Stimulated activated CD4-positive, alpha-beta T cell treated with anti-CD3 and anti-CD28 coated beads, Interleukin-12 subunit alpha, Interleukin-12 subunit beta, amount 100 ng/mL, for 48 hours (primary cell): ENCODE measurements around the gene RDH13.

ENCODE experiments used
- DNase-seq, 3 donors: peaks; one replicate each; pipeline ENCODE4 v3.0.0-alpha.2; 2020; ENCODE audit warnings: low read depth in 2 of 3, low spot score in 1 of 3

The RDH13 gene

DNA sequence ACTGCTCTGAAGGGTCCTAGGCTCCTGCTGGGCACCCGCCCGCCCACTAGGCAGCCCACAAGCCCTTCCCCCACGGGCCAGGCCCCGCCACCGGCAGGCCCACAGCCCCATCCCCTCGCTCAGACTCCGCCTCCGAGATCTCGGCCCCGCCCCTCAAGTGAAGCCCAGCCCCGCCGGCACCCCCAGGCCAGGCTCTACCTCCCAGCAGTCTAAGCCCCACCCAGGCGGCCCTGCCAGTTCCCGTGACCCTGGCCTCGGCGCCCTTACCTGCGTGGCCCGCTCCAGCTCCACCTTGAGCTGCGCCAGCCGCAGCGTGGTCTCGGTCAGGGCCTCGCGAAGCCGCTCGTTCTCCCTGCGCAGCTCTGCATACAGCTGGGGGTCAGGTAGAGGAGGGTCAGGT is 29.0 kb upstream of the RDH13 start:
- DNase-seq, result no peak

DNA sequence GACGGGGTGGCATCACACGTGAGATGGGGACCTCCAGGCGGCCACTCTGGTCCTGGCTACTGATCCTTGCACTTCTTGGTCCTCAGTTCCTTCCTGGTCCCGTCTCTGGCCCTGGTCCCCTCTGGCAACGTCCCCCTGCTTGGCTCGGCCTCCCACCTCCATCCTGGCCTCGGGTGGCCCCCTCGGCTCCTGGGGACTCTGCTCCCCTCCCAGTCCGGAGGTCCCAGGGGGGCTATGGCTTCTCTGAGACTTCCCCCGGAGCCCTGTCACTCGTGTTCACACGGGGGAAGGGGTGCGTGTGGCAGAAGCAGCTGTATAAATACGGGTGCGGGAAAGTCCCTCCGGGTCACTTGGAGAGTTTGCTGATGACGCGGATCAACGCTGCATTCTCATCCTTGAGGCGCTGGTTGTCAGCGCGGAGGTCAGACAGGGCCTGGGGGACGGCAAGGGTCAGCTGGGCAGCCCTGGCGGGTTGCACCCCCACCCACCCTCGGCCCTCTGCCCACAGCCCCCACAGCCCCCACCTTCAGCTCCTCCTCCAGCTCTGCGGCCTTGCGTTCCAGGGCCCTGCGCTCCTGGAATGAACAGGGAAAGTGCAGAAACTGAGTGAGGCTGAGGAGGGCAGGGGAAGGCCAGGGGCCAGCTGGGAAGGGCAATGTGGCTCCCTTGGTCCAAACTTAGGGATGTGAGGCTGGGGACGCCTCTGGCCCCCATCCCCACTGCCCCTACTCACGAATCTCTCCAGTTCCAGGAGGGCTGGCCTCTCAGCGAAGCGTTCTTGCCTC is 28.4 kb upstream of the RDH13 start:
- no peak for DNase-seq

DNA sequence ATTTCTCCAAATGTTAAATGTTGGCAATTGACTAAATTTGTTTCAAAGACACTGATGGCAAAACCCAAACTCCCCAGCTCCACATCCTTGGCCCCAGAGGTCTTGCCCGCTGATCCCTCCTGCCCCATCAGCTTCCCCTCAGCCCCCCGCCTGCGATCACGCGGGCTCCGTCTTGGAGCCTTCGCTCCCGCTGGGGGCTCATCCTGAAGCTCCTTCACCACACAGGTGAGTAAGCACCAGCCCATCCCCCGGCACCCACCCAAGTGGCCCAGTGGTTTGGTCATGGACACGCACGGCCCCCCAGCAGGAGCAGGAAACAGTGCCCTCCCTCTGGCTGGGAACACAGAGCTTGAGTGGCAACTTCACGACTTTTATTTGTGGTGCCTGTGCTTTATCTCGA is 27.6 kb upstream of the RDH13 start:
- no peak for DNase-seq

DNA sequence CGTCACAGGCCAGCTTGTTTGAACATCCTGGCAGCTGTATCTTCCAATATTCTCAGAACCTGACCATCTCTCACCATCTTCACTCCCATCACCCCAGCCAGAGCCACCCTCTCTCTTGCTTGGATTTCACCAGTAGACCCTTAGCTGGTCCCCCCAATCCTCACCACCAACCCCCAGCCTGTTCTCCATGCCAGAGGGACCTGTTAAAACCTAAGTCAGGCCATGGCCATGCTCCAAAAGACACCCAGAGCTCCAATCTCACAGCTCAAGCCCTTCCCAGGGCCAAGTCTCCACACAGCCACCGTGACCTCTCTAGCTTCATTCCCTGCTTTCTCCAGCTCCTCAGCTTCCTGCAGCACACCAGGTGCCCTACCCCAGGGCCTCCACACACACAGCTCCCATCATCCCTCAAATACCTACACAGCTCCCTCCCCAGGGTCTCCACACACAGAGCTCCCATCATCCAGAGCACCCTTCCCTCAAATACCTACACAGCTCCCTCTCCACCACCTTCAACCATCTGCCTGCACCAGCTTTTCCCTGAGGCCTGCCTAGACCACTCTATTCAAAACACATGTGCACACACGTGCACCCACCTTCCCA is 26.5 kb upstream of the RDH13 start:
- DNase-seq, result no peak

DNA sequence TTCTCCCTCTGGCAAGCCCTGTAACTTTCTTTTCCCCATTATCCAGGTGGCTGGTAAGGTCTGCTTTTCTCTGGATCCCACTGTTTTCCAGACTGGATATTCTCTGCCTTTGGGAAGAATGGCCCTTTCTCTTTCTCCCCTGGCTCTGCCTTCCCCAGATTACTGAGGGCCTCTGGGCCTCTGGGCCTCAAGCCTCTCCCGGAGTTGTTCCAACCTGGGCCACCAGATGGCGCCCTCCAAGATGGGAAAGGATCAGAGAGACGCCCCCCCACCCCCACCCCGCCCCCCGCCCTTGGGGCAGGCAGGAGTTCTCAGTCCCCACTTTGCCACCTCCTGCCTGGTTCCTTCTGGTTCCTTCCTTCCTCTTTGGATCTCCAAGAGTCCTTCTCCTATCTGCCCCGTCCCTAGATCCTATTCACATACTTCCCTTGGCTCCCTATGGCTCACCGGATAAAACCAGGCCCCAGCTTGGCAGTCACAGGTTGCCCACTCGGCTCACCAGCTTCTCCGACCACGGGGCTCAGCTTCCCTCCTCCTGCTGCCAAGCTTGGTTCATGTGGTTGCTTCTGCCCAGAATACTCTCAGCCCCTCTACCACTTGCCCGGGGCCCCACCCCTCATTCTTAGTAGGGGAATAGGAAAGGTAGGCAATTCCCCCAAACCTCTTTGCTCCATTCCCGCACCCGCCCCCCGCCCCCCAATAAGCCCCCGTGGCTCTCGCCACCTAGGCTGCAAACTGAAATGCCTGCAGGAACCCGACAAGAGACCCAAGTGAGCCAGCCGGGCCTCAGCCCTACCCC is 25.8 kb upstream of the RDH13 start:
- peak; percentile 72 to 85 (median 78) for DNase-seq

DNA sequence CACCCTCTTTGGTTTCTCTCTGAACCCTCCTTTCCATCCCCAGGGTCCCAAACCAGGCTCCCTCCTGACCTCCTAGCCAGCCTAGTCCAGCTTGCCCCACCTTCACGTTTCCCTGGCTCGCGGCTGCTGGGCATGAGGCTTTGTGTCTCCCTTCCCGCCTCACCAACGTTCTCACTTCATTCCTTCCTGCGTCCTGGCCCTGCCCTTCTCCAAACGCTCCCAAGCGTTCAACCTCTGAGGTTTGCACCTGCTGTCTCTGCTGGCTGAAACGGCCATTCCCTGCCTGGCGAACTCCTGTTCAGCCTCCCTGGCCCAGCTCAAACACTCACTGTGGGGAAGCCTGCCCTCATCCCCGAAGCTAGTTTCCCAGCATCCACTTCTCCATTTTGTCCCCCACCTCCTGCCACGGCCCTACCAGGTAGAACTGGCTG is 25.1 kb upstream of the RDH13 start:
- DNase-seq, result no peak

DNA sequence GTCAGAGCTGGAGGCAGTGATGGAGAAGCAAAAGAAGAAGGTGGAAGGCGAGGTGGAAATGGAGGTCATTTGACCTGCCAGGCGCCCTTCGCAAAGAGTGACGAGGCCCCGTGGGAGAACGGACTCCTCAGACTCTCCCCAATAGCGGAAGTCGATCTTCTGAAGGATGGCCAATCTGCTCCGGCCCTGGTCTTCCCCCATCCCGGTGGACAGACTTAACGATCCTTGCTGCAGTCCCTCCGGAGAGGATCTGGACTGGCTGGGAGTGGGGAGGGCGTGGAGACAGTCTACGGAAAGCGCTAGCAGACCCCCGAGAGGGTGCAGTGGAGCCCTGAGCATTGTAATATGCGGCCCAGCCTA is 24.6 kb upstream of the RDH13 start:
- DNase-seq, result no peak

DNA sequence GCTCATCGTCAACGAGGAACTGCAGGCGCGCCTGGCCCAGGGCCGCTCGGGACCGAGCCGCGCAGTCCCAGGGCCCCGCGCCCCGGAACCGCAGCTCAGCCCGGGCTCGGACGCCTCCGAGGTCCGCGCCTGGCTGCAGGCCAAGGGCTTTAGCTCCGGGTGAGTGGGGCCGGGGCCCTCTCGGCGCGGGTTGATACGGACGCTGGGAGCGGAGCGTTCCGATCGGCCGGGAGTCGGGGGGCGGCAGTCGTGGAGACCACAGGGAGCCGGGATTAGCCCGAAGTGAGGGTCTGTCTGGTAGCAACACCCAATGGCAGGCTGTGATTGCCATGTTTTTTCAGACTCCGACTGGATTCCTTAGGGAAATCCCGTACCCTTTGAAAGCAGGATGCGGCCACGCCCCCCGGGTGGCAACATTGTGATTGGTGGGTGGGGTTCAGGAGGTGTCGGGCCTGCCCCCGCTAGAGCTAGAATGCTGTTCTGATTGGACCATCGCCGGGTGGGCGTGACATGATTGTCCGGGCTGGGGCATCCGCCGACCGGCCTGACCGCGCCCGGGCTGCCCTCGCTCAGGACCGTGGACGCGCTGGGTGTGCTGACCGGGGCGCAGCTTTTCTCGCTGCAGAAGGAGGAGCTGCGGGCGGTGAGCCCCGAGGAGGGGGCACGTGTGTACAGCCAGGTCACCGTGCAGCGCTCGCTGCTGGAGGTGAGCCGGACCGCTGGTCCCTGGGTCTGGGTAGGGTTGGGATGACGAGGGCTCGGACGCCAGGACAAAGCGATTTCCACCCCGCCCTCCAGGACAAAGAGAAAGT is 24.0 kb upstream of the RDH13 start:
- peak in 2 of 3 donors; percentile 26 to 50 for DNase-seq

DNA sequence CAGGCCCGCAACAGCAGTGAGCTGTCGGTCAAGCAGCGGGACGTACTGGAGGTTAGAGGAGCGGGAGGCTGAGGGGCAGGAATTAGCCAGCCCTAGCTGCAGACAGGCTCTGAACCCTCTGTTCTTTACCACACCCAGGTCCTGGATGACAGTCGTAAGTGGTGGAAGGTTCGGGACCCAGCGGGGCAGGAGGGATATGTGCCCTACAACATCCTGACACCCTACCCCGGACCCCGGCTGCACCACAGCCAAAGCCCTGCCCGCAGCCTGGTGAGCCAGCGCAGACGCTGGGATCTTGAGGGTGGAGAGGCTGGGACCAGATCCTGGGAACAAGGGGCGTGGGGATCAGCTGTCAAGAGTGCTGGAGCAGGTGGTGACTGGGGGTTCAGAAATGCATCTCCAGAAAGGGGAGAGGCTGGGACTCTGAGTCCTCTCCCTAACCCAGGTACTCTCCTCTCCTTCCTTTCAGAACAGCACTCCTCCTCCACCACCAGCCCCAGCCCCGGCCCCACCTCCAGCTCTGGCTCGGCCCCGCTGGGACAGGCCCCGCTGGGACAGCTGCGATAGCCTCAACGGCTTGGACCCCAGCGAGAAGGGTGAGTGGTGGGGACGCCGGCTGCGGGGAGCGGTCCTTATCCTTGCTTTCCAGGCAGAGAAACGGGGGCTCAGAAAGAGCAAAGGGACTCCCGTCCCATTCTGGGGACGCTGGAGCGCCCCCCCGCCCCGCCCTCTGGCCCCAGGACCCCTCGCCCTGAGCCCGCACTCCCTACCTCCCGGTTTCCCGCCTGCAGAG is 23.2 kb upstream of the RDH13 start:
- DNase-seq, result no peak

DNA sequence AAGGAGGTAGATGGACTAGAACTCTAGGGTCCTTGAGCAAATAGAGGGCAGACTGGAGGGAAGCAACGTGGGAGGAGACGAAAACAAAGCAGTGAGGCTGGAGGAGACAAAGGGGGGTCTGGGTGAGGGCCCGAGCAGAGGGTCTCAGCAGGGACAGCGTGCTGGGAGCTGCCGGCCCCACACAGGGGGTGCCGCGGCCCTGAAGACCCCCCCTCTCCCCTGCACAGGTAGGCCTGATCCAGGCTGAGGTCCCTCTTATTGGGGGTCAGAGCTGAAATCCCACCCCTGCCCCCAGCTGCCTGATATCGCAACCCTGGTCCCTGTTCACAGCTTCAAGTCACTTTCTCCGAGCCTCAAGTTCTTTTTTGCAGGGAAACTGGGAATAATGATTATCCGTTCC is 21.5 kb upstream of the RDH13 start:
- no peak for DNase-seq

DNA sequence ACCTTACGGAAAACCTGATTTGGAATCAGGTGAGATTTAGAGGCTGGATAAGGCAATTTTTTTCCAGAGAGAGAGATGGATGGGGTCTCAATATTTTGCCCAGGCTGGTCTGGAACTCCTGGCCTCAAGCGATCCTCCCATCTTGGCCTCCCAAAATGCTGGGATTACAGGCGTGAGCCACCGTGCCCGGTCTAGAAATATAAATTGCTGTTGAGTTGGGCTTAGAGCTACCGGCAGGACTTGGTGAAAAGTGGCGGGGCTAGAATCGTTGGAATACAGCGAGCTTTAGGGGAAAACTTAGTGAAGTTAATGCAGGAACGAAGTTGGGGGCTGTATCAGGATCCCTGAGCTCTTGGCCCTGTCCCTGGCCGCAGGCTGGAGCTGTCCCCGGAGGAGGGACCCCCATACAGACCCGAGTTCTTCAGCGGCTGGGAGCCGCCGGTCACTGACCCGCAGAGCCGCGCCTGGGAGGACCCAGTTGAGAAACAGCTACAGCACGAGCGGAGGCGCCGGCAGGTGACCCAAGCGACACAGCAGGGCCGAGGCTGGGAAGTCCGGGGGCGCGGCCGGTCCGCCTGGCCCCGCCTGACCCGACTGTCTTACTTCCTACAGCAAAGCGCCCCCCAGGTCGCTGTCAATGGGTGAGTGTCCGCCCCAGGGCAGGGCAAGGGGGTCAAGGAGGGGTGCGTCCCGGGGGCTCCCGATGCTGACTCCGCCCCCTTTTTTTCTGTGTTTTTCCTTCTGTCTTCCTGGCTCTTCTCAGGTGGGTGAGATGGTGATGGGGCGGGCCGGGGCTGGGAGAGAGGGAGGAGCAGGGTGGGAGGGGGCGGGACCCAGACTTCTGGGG is 20.3 kb upstream of the RDH13 start:
- DNase-seq, result no peak

DNA sequence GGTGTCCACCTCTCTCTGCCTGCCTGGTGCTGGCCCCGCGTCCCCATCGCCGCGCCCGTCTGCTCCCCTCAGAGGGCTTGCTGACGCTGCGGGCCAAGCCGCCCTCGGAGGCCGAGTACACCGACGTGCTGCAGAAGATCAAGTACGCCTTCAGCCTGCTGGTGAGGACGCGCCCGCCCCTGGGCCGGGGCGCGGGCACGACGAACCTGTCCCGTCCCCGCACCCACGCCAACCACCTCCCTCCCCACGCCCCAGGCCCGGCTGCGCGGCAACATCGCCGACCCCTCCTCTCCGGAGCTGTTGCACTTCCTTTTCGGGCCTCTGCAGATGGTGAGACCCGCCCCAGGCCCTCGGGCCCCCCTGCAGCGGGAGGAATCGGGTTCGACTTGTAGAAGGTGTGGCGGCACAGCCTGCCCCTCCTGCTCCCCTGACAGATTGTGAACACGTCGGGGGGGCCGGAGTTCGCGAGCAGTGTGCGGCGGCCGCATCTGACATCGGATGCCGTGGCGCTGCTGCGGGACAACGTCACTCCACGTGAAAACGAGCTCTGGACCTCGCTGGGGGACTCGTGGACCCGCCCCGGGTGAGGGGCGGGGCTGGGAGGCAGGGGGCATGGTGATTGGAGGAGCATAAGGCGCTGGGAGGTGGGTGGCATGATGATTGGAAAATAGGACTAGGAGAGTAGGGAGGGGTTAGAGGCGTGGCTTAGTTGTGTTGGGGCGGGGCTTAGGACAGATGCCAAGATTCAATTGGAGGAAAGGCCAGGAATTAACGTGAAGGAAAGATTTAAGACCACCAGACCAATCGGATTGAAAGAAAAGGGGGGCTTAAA is 19.3 kb upstream of the RDH13 start:
- peak; percentile 26 to 47 (median 32) for DNase-seq

DNA sequence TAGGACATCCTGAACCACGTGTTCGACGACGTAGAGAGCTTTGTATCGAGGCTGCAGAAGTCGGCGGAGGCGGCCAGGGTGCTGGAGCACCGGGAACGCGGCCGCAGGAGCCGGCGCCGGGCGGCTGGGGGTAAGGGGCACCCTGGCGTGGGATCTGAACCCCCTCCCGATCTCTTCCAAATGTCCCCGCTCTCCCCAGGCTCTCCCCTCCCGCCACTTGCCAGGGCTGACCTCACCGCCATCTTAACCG is 18.7 kb upstream of the RDH13 start:
- DNase-seq, result no peak

DNA sequence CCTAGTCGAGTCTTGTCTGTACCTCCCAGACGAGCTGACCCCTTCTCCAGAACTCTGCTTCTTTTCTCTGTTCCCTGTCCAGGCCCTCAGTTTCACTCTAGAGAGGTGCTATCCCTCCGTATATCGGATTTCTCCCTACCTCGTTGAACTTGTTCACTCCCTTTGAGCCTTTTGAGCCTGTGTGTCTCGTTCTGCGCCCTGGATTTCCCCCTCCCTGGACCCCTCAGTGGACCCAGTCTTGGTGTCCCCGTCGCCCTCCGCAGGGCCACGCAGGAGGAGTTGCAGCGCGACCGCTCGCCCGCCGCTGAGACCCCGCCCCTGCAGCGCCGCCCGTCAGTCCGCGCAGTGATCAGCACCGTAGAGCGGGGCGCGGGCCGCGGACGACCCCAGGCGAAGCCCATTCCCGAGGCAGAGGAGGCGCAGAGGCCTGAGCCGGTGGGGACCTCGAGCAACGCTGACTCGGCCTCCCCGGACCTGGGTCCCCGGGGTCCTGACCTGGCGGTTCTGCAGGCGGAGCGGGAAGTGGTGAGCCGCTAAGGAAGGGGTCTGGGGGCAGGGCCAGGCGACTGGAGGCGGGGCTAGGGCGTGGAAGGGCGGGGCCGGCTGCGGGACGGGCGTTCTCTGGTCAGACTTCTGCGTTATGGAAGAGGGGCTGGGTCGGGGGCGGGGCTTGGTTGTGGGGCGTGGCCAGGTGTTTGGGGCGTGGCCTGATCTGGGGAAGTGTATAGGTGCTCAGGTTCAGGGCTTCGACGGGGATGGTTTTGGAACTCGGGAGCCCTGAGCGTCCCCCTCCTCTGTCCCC is 18.2 kb upstream of the RDH13 start:
- peak; percentile 80 to 94 (median 87) for DNase-seq

DNA sequence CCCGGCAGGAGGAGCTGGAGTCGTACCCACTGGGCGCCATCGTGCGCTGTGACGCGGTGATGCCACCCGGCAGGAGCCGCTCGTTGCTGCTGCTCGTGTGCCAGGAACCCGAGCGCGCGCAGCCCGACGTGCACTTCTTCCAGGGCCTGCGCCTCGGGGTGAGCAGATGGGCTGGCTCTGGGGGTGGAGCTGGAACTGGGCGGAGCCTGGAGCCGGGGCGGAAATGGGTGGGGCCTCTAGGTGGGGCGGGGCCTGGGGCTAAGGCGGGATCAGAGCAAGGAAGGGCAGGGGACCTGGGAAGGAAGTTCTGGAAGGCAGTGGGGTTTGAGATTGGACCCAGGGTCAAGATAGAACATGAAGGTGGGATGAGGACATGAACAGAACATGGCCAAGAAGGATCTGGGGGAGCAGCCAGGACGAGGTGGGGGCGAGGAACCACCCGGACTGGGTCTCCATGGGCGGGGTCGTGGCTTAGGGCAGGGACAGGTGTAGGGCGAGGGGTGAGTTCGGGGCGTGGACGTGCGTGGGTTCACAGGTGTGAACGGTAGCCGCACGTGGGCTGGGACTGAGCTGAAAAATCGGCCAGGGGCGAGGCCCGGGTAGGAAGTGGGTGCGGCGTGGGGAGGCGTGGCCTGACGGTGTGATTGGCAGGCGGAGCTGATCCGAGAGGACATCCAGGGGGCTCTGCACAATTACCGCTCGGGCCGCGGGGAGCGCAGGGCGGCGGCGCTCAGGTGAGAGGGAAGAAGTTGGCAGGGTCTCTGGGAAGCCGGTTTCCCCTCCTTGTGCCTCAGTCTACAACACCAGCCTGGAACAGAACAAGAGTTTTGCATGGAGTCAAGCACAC is 17.4 kb upstream of the RDH13 start:
- DNase-seq, result peak; percentile 52 to 69 (median 66)

DNA sequence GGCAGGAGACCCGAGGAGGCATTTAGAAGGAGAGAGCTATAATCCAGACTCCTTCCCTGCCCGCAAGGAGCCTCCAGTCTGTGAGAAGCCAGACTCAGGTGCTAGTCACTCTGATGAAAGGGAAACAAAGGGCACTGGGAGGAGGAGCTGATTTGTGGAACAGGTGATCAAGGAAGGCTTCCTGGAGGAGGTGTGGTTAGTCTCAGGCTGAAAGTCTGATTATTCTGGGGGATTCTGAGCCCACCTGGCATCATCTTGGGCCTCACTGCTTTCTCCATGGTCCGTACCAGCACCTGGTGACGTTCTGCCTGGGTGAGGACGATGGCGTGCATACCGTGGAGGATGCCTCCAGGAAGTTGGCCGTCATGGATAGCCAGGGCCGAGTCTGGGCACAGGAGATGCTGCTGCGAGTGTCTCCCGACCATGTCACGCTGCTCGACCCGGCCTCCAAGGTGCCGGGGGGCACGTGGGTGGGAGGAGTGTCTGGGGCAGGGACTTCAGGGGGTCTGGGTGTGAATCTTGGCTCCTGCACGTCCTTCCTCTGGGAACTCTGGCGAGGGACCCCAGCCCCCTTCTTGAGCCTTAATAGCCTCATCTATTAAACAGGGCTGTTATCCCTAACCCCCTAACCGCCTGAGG is 16.6 kb upstream of the RDH13 start:
- DNase-seq, result no peak

DNA sequence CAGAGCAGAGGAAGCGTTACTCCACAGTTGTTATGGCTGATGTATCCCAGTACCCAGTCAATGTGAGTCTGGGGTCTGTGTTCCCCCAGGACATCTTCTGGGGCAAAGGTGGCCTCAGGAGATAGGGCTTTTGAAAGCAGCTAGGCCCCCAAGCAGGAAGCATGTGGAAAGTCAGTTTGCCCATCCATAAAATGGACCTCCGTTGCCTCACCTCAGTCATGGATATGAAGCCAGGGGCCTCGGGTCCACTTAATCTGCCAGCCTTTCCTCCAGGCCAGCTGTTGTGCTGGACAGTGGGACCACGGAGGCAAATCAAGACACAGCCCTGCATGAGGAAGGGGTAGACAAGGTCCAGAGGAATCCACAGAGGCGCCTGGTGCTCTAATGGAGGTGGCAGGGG is 16.0 kb upstream of the RDH13 start:
- DNase-seq, result no peak
